Stimulated activated CD8-positive, alpha-beta memory T cell treated with anti-CD3 and anti-CD28 coated beads, Interleukin-15, amount 100 ng/mL, for 1 hour (primary cell): ENCODE results near the gene TMEM45B.
"Not testable (repeated sequence)": the region's sequence is repeated elsewhere in the genome, so short reads cannot be mapped to it uniquely, and the experiment has no call there.

Experiments
- DNase-seq: peaks from one replicate; pipeline ENCODE4 v3.0.0-alpha.2; 2020; ENCODE audit warnings: low read depth

Gene TMEM45B

GRCh38 chr11:129813231-129813791 lies 2.3 kb upstream of the TMEM45B start:
- no peak for DNase-seq

- peak; percentile 35 for DNase-seq
Observed at GRCh38 chr11:129814244-129815014, 1.2 kb upstream of the TMEM45B start.

GRCh38 chr11:129817534-129818051 lies 1.9 kb downstream of the TMEM45B start:
- DNase-seq, result no peak

GRCh38 chr11:129818236-129818635 lies 2.6 kb downstream of the TMEM45B start:
- not testable (repeated sequence) for DNase-seq

- no peak for DNase-seq
Observed at GRCh38 chr11:129819237-129819636, 3.6 kb downstream of the TMEM45B start.

- DNase-seq, result not testable (repeated sequence)
Observed at GRCh38 chr11:129820228-129820627, 4.6 kb downstream of the TMEM45B start.

- DNase-seq, result not testable (repeated sequence)
Observed at GRCh38 chr11:129823281-129823680, 7.6 kb downstream of the TMEM45B start.

GRCh38 chr11:129823799-129824198 lies 8.2 kb downstream of the TMEM45B start:
- not testable (repeated sequence) for DNase-seq

- no peak for DNase-seq
Observed at GRCh38 chr11:129825380-129825779, 9.7 kb downstream of the TMEM45B start.

- DNase-seq, result no peak
Observed at GRCh38 chr11:129828301-129828836, 12.7 kb downstream of the TMEM45B start.

- not testable (repeated sequence) for DNase-seq
Observed at GRCh38 chr11:129829497-129829896, 13.8 kb downstream of the TMEM45B start.

GRCh38 chr11:129831227-129831626 lies 15.6 kb downstream of the TMEM45B start:
- not testable (repeated sequence) for DNase-seq

GRCh38 chr11:129833260-129833659 lies 17.6 kb downstream of the TMEM45B start:
- DNase-seq, result not testable (repeated sequence)

- not testable (repeated sequence) for DNase-seq
Observed at GRCh38 chr11:129836423-129836891, 20.8 kb downstream of the TMEM45B start.

GRCh38 chr11:129836979-129837378 lies 21.3 kb downstream of the TMEM45B start:
- DNase-seq, result no peak

GRCh38 chr11:129840236-129840635 lies 24.6 kb downstream of the TMEM45B start:
- DNase-seq, result no peak

GRCh38 chr11:129842138-129842537 lies 26.5 kb downstream of the TMEM45B start:
- no peak for DNase-seq

- no peak for DNase-seq
Observed at GRCh38 chr11:129846508-129847335, 31.1 kb downstream of the TMEM45B start.

- not testable (repeated sequence) for DNase-seq
Observed at GRCh38 chr11:129847361-129847760, 31.7 kb downstream of the TMEM45B start.

GRCh38 chr11:129849447-129850130 lies 33.9 kb downstream of the TMEM45B start:
- no peak for DNase-seq

- no peak for DNase-seq
Observed at GRCh38 chr11:129852125-129852740, 36.6 kb downstream of the TMEM45B start.
